CD4-positive, alpha-beta T cell treated with Interleukin-2 at 100 ng/mL for 4 hours (primary cell): ENCODE data around the gene NRG2.

ENCODE experiments used
- DNase-seq: peaks from one replicate; pipeline ENCODE4 v3.0.0-alpha.2; 2020; ENCODE audit warnings: low spot score

NRG2 gene

GRCh38 chr5:139836469-139837208 is 206.5 kb downstream of the NRG2 start:
- no peak for DNase-seq

DNA sequence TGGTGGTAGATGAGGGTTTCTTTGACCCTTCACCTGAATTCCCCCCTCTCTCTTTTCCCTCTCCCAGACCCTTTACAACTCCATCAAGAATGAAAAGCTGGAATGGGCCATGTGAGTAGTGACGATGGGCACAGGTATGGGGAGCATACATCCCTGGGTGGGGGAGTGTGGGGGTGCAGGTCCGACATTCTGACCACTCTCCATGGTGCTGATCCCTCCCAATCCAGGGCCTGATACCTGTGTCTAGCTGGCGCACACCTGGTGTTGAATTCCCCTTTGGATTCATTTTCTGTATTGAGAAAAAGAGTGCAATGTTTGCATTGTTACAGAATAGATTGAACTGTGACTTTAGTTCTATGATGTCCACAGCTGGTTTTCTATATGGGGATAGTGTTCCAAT is 207.4 kb downstream of the NRG2 start:
- DNase-seq, result no peak

GRCh38 chr5:139833525-139833924 is 209.6 kb downstream of the NRG2 start:
- DNase-seq, result no peak

DNA sequence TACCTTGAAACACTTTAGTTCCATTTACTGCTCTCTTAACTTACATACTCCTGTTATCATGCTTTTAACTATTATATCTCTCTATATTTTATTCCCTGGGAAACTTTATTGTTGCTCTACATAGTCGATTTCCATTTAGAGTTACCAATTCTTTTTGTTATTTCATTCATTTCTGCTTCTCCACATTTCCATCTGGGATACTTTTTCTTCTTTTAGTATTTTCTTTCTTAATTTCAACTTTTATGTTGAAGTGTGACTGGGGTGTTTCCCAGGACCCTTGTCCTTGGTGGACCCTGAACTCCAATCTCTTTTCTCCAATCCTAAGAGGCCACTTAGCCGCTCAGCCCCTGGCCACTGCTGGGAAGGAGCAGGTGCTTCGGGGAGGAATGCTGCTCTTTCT is 211.5 kb downstream of the NRG2 start:
- no peak for DNase-seq

- no peak for DNase-seq
Observed at GRCh38 chr5:139829471-139829870, 213.6 kb downstream of the NRG2 start.

- no peak for DNase-seq
Observed at GRCh38 chr5:139828207-139828895, 214.7 kb downstream of the NRG2 start.

GRCh38 chr5:139825690-139826089 is 217.4 kb downstream of the NRG2 start:
- no peak for DNase-seq

GRCh38 chr5:139823757-139824355 is 219.2 kb downstream of the NRG2 start:
- no peak for DNase-seq

GRCh38 chr5:139822553-139823425 is 220.3 kb downstream of the NRG2 start:
- DNase-seq, result no peak

DNA sequence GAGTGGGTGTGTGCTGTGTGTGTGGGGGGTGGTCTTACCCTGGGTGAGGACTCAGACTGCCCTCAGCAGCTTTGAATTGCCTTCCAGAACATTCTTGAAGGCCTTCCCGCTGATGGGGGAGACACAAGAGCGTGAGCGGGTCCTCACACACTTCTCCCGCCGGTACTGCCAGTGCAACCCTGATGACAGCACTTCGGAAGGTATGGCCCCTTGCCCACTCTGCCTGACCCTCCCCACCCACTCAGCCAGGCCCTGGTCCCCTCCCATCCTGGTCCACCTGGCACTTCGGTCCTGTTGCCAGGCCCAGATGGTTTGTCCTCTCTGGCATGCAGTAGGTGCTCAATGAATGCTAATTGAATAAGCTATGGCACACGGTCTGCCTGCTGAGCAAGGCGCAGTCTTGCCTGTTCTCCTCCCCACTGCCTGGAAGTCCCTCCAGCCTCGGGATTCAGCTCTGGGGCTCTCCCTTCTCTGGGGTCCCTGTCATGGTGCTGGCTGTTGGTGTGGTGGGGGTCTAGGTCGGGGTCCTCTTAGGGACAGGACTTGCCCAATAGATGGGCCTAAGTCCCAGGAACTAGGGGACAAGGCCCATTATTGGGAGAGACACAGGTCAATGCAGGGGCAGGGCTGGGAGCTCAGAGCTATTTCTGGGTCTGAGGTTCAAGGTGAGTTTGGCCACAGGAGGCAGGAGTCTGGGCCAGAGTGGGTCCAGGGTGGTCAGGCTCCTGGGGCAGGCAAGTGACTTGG is 221.1 kb downstream of the NRG2 start:
- no peak for DNase-seq

GRCh38 chr5:139820606-139821005 is 222.5 kb downstream of the NRG2 start:
- no peak for DNase-seq

DNA sequence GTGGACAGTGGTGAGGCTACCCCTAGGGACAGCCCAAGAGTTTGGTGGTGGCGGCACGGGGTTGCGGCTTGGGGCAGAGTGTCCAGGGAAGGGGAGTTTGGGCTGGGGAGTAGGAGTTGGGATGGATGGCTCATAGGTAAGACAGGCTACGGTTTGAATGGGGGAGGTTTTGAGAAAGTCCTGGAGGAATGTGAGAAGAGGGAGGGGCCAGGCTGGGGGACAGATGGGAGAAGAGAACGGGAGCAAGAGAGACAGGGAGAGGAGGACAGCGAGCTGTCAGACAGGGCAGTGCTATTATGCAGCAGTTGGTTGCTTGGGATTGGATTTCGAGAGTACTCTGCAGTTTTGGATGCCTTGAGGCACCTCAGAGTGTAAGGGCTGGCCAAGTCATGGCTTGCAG is 223.0 kb downstream of the NRG2 start:
- no peak for DNase-seq

DNA sequence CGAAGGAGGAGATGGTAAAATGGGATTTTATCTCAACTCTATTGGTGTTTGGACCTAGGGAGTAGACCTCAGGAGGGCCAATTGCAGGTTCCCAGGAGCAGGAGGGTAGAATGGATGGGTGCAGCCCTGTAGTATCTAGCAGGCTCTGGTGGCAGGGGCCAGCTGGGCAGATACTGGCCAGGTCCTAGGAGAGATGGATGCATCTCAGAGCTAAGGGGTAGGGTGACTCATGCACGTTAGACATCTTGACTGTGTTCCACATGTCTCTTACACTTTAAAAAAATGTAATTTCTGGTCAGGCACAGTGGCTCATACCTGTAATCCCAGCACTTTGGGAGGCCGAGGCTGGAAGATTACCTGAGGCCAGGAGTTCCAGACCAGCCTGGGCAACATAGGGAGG is 225.1 kb downstream of the NRG2 start:
- no peak for DNase-seq

DNA sequence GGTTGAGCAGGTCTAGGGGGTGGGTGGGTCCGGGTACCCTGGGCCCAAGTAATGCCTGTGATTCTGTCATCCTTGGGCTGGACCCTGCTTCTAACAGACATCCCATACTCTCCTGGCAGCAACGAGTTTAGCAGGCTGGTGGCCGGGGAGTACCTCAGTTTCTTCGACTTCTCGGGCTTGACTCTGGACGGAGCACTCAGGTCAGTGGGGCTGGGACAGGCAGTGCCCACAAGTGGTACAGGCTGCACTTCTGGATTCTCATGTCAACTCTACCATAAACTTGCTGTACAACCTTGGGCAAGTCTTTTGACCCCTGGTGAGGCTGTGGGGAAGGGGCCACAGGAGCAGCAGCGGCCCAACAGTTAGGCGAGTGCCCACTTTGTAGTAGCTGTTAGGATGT is 225.7 kb downstream of the NRG2 start:
- no peak for DNase-seq

DNA sequence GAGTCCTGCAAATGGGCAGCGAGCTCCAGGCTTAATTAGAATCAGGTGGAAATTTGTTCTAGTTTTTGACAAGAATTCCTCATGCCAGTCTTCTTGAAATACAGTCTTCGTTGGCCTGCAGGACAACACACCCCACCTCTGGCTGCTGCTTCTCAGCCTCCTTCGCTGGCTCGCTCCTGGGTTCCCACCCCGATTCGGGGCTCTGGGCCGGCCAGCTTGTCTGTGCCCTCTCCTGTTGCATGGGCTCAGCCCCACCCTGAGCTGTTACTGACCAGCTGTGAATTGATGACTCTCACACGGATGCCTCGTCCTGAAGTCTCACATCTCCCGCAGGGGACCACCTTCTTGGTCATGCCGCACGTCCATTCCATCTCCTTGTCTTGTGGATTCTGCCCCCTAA is 226.5 kb downstream of the NRG2 start:
- no peak for DNase-seq

DNA sequence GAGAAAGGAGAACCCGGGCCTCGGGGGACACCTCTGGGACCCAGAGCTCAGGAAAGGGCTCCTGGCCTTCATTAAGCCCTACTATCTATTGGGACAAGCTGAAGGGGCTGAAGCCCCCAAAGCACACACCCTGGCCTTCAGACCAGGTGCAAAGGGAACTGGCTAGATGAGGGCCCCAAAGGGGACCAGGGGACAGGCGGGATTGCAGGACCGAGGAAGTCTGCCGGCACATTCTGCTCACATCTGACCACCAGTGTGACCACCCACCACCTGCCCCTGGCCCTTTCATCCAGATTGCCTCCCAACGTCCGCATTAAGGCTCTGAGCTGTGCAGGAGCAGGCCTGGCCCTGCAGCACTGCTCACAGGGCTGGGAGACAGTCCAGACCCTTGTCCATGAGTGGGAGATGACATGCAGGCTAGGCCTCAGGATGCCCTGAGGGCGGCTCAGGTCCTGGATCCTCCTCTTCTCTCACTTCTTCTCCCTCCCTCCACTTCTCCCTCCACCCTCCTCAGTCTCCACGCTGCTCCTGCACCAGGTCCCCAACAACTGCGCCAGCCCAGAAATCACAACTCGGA is 228.3 kb downstream of the NRG2 start:
- no peak for DNase-seq

DNA sequence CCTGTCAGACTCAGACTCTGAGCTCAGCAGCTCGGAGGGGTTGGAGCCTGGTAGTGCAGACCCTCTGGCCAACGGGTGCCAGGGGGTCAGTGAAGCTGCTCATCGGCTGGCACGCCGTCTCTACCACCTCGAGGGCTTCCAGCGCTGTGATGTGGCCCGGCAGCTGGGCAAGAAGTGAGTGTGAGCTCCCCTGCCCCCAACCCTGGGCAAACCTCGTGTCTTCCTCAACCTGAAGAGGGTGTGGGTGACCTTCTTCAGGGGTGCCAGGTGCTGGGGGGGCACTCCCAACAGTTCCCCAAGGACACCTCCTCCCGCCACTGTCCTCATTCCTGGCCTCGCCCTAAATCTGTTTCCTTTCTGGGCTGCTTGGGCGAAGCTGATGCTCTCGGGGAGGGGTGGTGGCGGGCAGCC is 228.9 kb downstream of the NRG2 start:
- DNase-seq, result no peak

DNA sequence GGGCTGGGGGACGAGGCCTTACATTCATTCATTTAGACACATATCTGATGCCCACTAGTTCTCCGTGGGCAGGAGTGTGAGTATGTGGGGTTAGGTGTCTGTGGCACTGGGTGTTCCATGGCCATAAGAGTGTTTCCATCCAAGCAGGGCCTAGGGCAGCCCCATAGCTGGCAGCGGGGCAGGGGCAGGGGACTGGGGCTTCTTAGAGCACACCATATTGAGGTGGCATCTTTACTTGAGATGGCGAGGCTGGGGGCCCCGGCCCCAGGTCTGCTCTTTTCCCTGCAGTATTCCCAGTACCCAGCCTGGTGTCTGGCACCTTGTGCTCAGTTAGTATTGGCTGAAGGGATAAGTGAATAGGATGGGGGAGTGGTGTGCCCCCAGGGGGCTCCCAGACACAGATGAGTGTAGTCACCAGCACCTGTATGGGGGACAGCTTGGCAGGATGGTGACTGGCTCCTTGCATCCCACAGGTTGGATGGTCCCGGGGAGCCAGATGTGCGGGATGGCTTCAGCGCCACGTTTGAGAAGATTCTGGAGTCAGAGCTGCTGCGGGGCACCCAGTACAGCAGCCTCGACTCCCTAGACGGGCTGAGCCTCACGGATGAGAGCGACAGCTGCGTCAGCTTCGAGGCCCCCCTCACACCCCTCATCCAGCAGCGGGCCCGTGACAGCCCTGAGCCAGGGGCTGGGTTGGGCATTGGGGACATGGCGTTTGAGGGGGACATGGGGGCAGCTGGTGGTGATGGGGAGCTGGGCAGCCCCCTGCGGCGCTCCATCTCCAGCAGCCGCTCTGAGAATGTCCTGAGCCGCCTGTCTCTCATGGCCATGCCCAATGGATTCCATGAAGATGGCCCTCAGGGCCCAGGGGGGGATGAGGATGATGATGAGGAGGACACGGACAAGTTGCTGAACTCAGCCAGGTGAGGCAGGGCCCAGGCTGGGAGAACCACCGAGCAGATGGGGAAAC is 230.0 kb downstream of the NRG2 start:
- DNase-seq, result no peak

DNA sequence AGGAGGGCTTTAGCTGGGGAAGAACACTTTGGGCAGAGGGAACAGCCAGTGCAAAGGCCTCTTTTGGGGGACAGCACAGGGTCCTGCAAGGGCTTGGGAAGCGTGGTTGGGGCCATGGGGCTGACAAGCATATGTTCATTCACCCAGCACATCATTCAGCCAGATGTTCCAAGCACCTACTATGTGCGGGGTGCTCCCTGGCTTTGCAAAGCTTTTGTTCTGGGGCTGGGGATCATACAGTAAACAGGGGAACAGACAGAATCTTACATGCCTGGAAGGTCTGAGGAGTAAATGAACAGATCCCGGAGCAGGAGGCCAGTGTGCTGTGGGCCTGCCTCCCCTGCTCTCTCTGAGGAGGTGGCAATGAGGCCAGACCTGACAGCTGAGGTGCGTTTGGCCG is 230.8 kb downstream of the NRG2 start:
- DNase-seq, result no peak

DNA sequence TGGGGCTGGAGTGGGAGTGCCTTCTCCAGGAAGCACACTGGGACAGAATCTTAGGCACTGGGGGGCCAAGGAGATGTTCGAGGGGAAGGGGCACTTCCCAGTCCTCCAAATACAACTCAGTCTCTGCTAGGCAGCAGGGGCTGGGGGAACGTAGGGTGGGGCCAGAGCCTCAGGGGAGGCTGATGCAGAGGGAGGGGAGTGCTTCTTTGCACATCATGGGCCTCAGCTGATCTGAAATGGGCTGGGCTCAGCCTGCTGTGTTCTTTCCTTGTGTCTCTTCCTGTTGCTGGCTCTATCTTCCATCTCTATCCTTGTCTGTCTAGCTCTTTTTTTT is 231.9 kb downstream of the NRG2 start:
- no peak for DNase-seq
